Stimulated activated CD8-positive, alpha-beta memory T cell treated with anti-CD3 and anti-CD28 coated beads, Interleukin-15, amount 100 ng/mL, for 1 hour (primary cell): ENCODE data around the gene FCHSD2.
"Not testable (repeated sequence)": the region's sequence is repeated elsewhere in the genome, so short reads cannot be mapped to it uniquely, and the experiment has no call there.

Experiments used
- DNase-seq: peaks from one replicate; pipeline ENCODE4 v3.0.0-alpha.2; 2020; ENCODE audit warnings: low read depth

The FCHSD2 gene

DNA sequence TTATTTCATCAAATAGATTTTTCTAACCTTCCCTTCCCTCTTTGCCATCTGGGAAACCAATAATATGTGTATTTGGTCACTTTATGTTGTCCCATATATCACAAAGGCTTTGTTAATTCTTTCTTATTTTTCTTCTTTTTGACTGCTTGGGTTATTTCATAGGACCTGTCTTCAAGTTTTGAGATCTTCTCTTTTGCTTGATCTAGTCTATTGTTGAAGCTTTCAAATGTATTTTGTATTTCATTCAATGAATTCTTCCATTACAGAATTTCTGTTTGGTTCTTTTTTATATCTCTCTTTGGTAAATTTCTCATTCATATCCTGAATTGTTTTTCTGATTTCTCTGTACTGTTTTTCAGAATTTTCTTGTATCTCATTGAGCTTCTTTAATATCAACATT lies 132.1 kb downstream of the FCHSD2 start:
- DNase-seq, result no peak

DNA sequence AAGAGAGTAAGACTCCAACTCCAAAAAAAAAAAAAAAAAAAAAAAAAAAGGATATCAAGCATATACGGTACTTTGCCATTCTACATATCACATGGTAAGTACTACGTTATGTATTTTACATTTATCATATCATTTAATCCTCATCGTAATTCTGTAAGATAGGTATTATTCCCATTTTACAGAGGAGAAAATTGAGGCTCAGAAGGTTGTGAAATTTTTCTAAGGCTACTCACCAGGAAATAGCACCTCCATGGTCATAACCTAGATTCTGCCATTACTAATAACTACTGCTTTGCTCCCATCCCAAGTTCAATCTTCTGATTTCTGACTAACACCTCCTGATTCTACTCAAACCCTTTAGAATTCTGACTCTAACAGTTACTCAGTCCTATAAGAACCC lies 138.0 kb downstream of the FCHSD2 start:
- DNase-seq, result no peak

DNA sequence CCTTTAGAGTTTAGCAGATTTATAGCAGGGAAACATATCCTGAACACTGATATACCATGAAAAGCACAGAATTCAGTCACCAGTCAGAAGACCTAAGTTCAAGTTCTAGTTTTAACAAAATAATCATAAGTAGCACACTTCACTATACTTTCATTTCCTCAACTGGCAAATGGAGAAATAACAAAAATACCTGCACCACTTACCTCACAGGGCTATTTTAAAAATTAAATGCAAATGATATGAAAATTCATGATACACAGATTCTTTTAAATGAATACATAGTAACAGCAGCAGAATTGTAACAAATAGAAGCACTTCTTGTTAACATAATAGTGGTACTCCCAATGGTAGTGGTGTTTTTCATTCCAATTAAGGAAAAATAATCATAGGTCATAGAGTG lies 139.0 kb downstream of the FCHSD2 start:
- no peak for DNase-seq

DNA sequence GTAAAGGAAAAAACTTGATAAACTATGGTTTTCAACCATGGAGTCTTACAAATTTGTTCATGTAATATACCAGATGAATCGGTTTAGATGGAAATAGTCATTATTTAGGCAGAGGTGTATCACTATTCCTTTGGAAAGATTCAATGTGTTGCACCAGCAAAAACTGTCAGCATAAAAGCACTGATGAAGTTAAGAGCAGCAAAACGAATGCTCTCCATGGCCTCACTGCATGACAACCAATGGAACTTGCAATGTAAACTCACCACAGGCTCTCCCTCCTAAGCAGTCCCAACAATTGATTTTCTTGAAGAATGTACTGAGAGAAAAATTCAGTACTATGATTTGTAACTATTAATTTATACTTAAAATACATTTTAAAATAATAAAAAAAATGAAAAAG lies 139.9 kb downstream of the FCHSD2 start:
- DNase-seq, result no peak

DNA sequence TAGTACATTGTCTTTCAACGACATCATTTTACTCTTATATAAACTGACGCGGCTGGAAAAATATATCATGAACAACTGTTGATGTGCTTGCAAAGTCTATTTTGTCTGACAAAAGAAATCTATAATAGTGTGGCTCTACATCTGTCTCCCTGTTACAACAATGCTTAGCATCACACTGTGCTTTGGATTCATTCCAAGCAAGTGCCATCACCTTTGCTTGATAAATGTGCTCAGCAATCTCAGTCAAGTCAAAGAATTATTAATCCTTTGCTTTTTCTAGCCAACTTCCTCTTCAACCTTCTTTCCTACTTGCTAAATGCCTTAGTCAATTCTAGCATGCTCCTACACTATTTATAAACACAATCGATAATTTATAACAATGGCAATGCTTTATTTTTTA lies 140.5 kb downstream of the FCHSD2 start:
- no peak for DNase-seq

DNA sequence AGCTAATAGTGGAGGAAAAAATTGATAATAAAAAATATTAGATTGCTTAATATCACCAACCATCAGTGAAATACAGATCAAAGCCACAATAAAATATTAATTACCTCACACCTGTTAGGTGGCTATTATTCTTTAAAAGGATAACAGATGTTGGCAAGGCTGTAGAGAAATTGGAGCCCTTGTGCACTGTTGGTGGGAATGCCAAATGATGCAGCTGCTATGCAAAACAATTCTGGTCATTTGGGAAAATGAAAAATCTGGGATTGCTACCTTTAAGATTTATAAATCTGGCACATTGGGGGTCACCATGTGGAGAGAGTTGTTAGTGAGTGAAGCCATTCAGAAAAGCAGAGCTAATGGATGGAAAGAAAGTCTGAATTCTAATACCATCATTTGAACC lies 143.4 kb downstream of the FCHSD2 start:
- no peak for DNase-seq

DNA sequence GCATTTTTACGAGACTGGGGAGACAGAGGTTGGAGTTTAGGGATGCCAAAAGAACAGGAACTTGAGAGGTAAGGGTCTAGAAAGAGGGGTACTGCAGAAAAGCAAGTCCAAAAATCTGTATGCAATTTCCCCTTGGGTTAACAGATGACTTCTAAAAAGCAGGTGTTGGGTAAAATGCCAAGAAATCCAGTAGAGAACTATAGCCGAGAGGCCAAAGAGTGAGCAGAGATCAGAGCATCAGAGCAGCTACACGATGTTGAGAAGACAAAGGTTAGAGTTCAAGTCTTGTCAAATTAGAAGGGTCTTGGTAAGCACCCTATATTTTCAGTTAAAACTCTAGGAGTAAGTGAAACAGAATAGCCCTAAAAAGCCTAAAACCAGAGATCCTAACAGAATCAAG lies 145.2 kb downstream of the FCHSD2 start:
- no peak for DNase-seq

DNA sequence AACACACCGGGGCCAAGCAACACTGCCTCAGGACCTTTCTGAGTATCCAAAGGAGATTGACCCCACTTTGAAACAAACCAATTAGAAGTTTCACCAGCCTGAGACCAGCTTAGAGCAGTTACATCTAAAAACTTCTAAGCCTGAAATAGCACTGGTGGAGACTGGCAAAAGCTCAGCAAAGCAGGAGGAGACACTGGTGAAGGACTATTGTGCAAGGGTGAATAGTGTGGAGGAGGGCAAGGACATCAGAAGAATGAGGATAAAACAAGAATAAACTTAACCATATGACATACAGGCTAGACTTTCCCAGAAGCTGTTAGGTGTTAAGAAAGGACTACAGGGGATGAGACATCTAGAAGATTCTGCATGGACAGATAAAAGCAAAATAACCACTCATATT lies 152.4 kb downstream of the FCHSD2 start:
- DNase-seq, result no peak

DNA sequence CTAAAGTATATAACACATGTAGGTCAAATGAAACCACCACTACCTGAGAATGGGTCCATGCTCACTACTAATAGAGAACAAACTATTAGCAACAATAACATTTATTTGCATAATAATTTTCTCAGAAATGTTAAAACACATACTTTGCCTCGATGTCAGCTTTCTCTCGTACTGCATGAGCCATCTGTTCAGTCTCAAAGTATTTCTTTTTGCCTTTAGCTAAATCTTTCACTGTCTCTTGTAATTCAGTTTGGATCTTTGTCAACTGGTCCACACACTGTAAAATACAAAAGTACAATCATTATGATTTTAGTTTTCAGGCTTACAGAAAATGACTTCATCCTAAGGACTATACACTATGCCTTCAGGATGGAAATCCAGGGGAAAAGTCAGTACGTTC lies 153.3 kb downstream of the FCHSD2 start:
- DNase-seq, result no peak

DNA sequence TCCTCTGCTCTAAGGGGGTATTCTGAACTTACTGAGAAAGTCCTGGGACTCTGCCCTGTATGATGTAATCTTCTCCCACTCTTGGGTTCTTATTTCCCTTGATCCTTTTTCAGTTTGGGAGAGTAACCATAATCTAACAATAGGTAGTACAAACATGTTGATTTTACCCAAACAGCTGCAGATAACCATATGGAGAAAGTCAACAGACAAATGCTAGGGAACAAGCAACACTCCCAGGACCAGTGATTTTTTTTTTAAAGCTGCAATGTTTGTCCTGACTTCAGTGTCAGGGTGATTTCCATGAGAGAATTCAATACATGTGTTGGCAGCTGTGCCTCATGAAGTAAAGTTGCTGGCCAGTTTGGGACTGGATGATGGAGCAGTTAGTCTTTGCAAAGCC lies 156.5 kb downstream of the FCHSD2 start:
- DNase-seq, result no peak

DNA sequence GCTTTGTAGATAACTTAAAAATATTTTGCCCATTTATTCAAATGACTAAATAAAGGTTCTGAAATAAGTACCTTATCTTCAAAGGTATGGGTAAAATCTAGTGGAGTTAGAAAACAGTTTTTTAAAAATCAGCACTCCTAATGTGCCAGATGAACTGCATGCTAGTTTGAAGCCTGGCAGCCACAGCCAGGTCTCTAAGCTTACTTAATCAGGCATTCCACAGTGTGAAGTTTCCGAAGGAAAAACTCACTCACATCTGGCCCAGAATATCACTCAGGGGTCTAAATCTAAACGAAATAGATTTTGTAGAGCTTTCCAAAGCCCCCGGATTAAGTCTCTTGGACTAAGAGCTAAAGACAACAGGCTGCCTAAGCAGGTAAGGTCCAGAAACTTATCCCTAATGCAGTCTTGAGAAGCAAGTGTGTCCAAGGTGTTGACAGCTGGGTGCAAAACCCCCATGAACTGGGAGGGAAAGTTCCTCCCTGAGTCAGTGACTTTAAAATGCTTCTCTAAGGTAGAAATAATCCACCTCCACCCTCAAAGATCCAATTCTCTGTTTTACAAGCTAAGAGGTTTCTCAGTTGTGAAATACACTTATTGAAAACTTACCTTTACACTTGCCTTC lies 157.6 kb downstream of the FCHSD2 start:
- no peak for DNase-seq

DNA sequence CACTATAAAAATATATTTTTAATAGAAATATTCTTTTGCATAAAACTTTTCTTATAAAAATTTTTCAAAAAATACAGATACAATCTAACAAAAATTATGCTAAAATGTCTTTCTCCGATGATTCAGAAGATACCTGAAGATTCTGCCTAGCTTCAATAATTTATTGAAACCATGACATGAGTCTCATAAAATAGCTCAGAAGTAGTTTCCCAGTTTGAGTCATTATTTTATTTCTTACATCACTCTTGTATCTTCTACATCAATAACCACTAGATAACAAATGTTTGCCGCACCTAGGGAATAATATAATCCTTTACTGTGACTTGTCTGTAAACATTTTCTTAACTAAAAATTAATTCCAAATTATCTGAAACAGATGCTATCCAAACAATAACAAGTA lies 158.6 kb downstream of the FCHSD2 start:
- no peak for DNase-seq

DNA sequence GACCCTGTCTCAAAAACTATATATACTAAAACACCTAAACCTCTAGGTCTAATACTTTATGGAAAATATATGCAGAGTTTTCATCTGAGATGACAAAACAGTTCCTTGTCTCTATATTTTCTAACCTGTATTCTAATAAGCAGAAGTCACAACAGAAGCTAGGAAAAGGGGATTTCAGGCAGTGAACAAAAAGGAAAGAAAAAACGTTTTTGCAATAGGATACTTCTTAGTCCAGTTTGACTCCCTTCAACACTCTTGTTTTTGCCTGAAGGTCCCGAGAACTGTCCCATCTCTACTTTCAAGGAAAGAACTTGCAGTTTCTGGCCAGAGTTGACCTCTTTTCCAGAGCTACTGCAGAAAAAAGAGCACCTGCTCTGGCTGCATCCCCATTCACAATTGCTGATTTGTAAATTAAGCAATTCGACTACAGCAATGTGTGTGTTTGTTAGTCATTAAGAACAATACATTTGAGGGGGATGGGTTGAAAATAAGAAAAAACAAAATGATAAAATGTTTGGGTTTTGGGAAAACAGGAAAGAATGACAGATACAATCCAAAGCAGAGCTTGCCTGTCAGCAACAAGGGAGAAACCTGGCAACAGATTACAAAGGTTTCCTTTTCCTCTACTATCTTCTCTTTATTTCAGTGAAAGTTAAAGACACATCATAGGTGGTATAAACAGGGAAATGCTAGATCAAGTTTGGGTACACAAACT lies 160.0 kb downstream of the FCHSD2 start:
- DNase-seq, result no peak

DNA sequence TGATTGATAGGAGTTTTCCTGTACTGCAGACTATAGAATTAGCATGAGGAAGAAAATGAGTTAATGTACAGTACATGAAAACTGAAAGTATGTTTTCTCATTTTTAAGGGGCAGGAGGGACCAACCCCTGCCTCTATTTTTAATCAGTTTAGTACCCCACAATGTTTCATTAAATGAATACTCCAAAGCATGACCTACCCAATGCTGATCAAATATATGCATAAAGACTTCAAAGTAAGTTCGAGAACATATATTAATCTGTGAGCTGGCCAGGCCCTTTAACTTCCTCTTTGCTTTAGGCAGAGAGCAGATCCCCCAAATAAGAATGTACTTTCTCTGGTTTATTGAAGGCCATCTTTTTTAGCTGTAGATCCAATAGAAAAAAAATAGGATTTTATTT lies 161.0 kb downstream of the FCHSD2 start:
- DNase-seq, result no peak

DNA sequence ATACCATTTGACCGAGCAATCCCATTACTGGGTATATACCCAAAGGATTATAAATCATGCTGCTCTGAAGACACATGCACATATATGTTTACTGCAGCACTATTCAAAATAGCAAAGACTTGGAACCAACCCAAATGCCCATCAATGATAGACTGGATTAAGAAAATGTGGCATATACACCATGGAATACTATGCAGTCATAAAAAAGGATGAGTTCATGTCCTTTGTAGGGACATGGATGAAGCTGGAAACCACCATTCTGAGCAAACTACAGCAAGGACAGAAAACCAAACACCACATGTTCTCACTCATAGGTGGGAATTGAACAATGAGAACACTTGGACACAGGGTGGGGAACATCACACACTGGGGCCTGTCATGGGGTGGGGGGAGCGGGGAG lies 164.3 kb downstream of the FCHSD2 start:
- DNase-seq, result not testable (repeated sequence)

DNA sequence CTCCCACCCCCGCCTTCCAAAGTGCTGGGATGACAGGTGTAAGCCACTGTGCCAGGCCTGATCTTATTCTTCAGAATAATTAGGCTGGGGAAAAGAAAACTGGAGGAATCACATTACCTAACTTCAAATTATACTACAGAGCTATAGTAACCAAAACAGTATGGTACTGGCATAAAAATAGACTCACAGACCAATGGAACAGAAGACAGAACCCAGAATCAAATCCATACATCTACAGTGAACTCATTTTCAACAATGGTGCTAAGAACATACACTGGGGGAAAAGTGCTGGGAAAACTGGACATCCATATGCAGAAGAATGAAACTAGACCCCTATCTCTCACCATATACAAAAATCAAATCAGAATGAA lies 165.6 kb downstream of the FCHSD2 start:
- not testable (repeated sequence) for DNase-seq

DNA sequence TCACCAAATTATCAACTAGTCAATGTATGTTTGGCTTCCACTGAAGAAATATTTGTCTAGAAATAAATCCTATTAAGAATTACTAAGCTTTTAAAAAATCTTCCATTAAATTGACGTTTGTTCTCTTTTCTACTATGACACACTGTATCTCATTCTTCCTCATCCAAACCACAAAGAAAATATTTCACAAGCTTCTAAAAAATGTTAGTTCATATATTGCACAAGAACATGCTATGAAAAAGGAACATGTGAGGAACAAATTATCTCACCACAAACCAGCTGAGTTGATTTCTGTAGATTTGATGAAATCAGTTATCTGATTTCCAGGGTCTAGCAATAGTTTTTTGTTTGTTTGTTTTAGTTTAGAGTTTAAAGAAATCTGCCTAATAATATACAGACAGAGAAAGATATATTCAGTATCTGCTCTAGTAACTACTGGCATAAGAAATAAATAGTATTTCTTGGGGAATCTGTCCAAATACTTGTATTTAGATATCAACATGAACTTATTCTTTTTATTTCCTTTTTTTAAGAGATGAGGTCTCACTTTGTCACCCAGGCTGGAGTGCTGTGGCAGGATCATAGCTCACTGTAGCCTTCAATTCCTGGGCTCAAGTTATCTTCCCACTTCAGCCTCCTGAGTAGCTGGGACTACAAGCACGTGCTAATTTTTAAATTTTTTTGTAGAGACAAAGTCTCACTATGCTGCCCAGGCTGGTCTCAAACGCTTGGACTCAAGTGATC lies 166.2 kb downstream of the FCHSD2 start:
- DNase-seq, result no peak

DNA sequence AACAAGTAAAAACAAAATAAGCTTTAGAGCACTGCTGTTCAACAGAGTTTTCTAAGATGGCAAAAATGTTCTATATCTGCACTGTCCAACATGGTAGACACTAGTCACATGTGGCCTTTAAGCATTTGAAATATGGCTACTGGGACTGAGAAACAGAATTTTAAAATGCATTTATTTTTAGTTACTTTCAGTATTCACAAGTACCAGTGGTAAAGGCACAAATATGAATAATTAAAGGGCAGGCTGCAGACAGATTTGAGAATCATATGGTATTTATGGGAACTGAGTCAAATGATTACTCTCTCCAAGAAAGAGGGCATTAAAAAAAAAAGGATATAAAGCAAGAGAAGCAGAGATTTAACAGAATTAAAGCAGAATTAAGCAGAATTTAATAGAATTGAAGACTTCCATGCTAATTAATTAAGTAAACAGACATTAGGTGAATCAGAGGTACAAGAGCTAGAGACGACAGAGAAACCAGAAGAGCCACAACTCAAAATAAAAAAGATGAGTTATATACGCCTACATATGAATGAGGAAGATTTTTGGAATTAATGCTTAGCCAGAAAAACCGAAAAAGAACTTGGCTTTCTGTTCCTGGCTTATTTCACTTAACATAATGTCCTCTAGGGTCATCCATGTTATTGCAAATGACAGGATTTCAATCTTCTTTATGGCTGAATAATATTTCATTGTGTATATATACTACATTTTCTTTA lies 167.5 kb downstream of the FCHSD2 start:
- DNase-seq, result no peak

DNA sequence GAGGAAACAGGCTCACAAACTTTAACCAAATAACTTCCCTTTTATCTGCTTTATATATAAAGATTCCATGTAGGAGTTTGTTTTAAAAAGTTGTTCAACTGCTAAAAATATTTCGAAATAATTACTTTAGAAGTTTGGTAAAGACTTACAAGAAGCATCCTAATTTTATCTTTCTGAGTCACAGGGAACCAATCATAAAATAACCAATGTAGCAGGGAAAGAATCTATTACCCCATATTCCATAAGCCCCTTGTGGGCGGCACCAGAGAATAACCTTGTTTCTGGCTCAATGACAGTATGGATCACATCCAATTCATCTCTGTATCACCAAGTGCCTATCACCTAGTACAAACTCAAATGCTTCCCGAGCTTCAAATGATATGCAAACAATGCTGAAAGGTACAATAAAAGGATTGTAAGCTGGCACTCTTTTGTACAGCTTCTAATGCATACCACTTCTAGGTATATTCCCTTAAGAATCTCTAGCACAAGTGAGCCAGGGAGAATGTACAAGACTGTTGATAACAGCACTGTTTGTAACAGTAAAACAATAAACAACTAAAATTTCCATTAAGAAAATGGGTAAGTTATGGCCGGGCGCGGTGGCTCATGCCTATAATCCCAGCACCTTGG lies 169.5 kb downstream of the FCHSD2 start:
- no peak for DNase-seq

DNA sequence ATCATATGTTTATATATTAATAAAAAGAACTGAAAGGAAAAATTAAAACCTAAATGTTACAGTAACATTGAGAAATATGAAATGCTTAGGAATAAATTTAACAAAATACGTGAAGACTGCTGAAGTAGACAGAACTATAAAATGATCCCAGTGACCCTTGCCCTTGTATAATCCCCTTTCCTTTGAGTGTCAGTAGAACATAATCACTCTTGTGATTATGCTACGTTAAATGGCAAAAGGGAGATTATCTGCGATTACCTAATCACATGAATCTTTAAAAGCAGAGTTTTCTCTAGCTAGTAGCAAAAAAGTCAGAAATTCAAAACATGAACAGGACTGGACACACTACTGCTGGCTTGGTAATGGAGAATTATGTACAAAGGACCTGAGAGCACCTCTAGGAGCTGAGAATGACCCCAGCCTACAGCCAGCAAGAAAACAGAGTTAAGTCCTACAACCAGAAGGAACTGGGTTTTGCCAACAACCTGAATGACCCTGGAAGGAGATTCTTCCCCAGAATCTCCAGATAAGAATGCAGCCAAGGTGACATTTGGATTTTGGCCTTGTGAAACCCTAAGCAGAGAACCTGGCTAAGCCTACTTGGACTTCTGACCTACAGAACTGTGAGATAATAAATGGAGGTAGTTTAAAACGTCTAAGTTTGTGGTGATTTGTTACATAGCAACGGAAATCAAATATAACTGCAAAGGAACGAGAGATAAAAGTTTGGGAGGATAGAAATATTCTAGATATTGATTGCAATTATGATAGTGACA lies 170.7 kb downstream of the FCHSD2 start:
- DNase-seq, result no peak

DNA sequence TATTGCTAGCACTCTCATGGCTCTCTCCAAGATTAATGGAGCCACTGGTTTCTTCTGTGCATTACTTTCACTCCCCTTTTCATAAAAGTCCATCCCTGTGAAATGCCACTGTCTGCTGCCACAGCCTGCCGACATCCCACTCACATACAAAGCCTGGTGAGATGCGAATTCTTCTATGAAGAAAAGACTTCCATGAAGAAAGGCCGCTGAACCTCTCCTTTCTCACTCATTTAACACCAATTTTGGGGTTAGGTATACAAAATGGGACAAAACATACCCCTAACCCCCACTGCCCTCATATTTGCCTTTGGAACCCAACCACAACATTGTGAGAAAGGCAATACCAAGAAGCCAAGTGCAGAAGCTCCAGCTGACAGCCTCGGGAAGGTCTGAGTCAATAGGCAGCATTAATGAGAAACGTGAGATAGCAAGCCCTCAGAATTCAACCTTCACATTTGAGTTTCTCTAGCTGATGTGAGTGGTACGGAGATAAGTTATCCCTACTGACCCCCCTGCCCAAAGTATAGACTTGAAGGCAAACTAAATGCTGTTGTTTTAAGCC lies 171.5 kb downstream of the FCHSD2 start:
- DNase-seq, result no peak
